Muscle of leg (tissue), 11 donors: ENCODE data around the gene BAD. TPM values are rescaled to one million over a fixed set of nuclear protein-coding genes. Genes with fewer than 3 reads are reported as not detected.

Experiments used
- DNase-seq: peaks from one replicate; pipeline ENCODE4 v3.0.0; 2013
- H3K27ac ChIP-seq: one replicate; pipeline ENCODE4 v1.5.1; 2013; ENCODE audit warnings: mild to moderate bottlenecking, low read length, control low read depth
- H3K27me3 ChIP-seq: one replicate; pipeline ENCODE4 v1.6.1; 2013; ENCODE audit warnings: low read length; ENCODE audit not compliant: control insufficient read depth, insufficient read depth
- H3K36me3 ChIP-seq: one replicate; pipeline ENCODE4 v1.6.1; 2013; ENCODE audit warnings: low read length; ENCODE audit not compliant: control insufficient read depth, insufficient read depth
- H3K4me1 ChIP-seq: one replicate; pipeline ENCODE4 v1.6.1; 2013; ENCODE audit warnings: low read length; ENCODE audit not compliant: control insufficient read depth, insufficient read depth
- H3K4me3 ChIP-seq: one replicate; pipeline ENCODE4 v1.5.1; 2013; ENCODE audit warnings: low read length, control low read depth
- H3K9me3 ChIP-seq: replicated peaks from 2 replicates; pipeline ENCODE4 v1.6.1; 2013; ENCODE audit warnings: low read depth, low read length; ENCODE audit not compliant: control insufficient read depth
- WGBS: methylation state at CpG from one replicate; pipeline ENCODE4 v1.1.5; 2013; ENCODE audit warnings: missing lambda C conversion rate; ENCODE audit not compliant: insufficient coverage; 5-methylcytosine and 5-hydroxymethylcytosine counted together
- polyA plus RNA-seq, 8 donors: library from polyadenylated mRNA; unstranded; fragments of 120-200 nt; gene quantifications; one replicate each; pipeline versions ENCODE4 v1.2.1 to v1.2.3, GENCODE V29; 2013; ENCODE audit warnings: inconsistent platforms in 1 of 8, low replicate concordance in 1 of 8; ENCODE audit not compliant: insufficient read length in 8 of 8, insufficient read depth in 1 of 8
- total RNA-seq: library from RNA; stranded (reverse); fragments of 120-200 nt; gene quantifications from one replicate; pipeline ENCODE4 v1.2.4, GENCODE V29; 2013

The BAD gene
- total and polyA plus RNA-seq, 9 donors, result 28.0 to 52.2 (median 35.3) TPM

- Histone ChIP-seq H3K27ac (no peak overlapping the region), H3K9me3 (no peaks in the 10 kb centered on the region), H3K4me3 (no peak overlapping the region), H3K36me3 (peaks cover 30% of the 10 kb centered on the region), H3K4me1 (peaks cover 52% of the 10 kb centered on the region), H3K27me3 (no peaks in the 10 kb centered on the region)
- DNase-seq, result peak; percentile 21
- 80% methylated on average over 5 of the region's 12 CpGs for WGBS
Observed at GRCh38 chr11:64237484-64237951, 46.9 kb downstream of the BAD start.

- 88% methylated on average over 11 of the region's 12 CpGs for WGBS
- Histone ChIP-seq H3K9me3 (no peaks in the 10 kb centered on the region), H3K27me3 (no peaks in the 10 kb centered on the region), H3K36me3 (peaks cover 29% of the 10 kb centered on the region), H3K27ac (peak overlapping the region; percentile 55), H3K4me1 (peaks cover 58% of the 10 kb centered on the region), H3K4me3 (peak overlapping the region; percentile 53)
- peak; percentile 32 for DNase-seq
Observed at GRCh38 chr11:64235437-64236161, 48.9 kb downstream of the BAD start.

GRCh38 chr11:64234647-64235379, 49.7 kb downstream of the BAD start:
- WGBS, result under 1% methylated on average over 80 of the region's 80 CpGs
- Histone ChIP-seq H3K9me3 (no peaks in the 10 kb centered on the region), H3K4me1 (peaks cover 52% of the 10 kb centered on the region), H3K27ac (peak overlapping the region; percentile 55), H3K27me3 (no peaks in the 10 kb centered on the region), H3K36me3 (peaks cover 27% of the 10 kb centered on the region), H3K4me3 (peak overlapping the region; percentile 53)
- peak; percentile 58 for DNase-seq

DNA sequence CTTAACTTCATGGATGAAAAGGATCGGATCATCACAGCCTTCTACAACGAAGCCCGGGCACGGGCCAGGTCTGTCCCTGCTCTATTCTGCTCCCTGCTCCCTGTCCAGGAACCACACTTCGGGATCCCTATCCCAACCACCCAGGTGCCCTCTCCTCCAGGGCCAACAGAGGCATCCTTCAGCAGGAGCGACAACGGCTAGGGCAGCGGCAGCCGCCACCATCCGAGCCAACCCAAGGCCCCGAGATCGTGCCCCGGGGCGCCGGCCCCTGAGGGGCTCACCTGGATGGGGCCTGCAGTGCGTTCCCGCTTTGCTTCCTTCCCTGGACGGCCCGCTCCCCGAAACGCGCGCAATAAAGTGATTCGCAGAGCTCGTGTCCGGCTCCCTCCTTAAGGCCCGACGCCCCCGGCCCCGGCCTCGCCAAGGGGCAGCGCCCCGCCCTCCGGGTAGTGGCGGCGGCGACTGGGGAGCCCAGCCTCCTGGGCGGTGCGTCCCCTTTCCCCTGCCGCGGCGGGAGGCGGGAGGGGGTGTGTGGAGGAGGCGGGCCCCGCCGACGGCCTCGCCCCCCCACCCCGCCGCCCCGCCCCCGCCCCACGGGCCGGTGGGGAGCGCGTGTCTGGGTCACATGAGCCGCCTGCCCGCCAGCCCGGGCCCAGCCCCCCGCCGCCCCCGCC, 50.4 kb downstream of the BAD start, which contains the start of gene VEGFB:
Gene VEGFB (plus strand): TSS at position 672 of the 674 bp plus-strand sequence. CDS start 250 bp downstream, outside the sequence.
- peak within 1 kb of the TSS; percentile 70 for H3K27ac ChIP-seq
- peaks cover 57% of the 10 kb centered on the region for H3K4me1 ChIP-seq
- H3K36me3 ChIP-seq, result peaks cover 27% of the 10 kb centered on the region
- DNase-seq, result peak; percentile 84
- H3K4me3 ChIP-seq, result peak within 1 kb of the TSS; percentile 56
- H3K27me3 ChIP-seq, result no peaks in the 10 kb centered on the region
- no peaks in the 10 kb centered on the region for H3K9me3 ChIP-seq
- 3% methylated on average over 37 of the region's 62 CpGs for WGBS

- Histone ChIP-seq H3K4me3 (no peak overlapping the region), H3K4me1 (peaks cover 50% of the 10 kb centered on the region), H3K36me3 (peaks cover 17% of the 10 kb centered on the region), H3K27me3 (no peaks in the 10 kb centered on the region), H3K27ac (no peak overlapping the region), H3K9me3 (no peaks in the 10 kb centered on the region)
- peak; percentile 15 for DNase-seq
- 83% methylated on average over 5 of the region's 8 CpGs for WGBS
Observed at GRCh38 chr11:64232967-64233315, 51.5 kb downstream of the BAD start.

GRCh38 chr11:64232182-64232966, 52.1 kb downstream of the BAD start:
- WGBS, result 74% methylated on average over 10 of the region's 15 CpGs
- Histone ChIP-seq H3K9me3 (no peaks in the 10 kb centered on the region), H3K36me3 (peaks cover 12% of the 10 kb centered on the region), H3K27ac (no peak overlapping the region), H3K4me3 (no peak overlapping the region), H3K4me1 (peaks cover 50% of the 10 kb centered on the region), H3K27me3 (no peaks in the 10 kb centered on the region)
- DNase-seq, result peak; percentile 25

DNA sequence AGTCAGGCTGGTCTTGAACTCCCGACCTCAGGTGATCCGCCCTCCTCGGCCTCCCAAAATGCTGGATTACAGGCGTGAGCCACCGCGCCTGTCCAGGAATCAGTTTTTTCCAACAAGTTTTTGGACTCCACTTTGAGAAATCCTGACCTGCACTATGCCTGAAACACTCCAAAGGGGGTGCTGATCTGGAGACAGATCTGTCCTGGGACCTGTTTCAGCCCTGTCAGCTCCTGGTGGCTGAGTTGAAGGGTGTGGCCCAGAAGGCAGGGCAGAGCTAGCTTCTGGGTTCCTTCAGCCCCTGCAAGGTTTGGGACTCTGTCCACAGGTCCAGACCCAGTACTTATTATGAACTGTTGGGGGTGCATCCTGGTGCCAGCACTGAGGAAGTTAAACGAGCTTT, 52.9 kb downstream of the BAD start:
- Histone ChIP-seq H3K4me1 (peaks cover 59% of the 10 kb centered on the region), H3K4me3 (no peak overlapping the region)

DNA sequence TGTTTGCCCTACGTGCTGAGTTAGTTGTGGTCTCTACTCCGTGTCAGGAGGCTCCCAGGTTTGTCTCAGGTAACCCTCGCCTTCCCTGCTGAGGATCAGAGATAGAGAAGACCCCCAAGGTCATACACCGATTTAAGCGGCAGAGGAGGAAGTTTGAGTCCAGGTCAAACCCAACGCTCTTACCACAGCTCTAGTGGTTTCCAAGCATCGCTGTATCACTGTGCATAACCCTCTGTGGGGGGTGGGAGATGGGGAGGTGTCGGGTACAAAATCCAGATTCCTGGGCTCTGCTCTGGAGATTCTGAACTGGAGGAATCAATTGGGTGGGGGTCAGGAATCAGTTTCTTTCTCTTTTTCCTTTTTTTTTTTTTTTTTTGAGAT, 53.5 kb downstream of the BAD start:
- Histone ChIP-seq H3K36me3 (peaks cover 5% of the 10 kb centered on the region), H3K27me3 (no peaks in the 10 kb centered on the region), H3K4me1 (peaks cover 61% of the 10 kb centered on the region), H3K27ac (peak overlapping the region; percentile 95), H3K9me3 (no peaks in the 10 kb centered on the region), H3K4me3 (peak overlapping the region; percentile 70)
- peak; percentile 41 for DNase-seq
- WGBS, result 0% methylated on average over 2 of the region's 8 CpGs

More for the DNA sequence above, 52.9 kb downstream of the BAD start:
- no peaks in the 10 kb centered on the region for H3K9me3 ChIP-seq
- H3K36me3 ChIP-seq, result peaks cover 8% of the 10 kb centered on the region
- H3K27ac ChIP-seq, result no peak overlapping the region
- 90% methylated on average over 7 of the region's 7 CpGs for WGBS
- no peaks in the 10 kb centered on the region for H3K27me3 ChIP-seq
- peak; percentile 32 for DNase-seq

GRCh38 chr11:64230171-64230984, 54.1 kb downstream of the BAD start, which contains the start of gene DNAJC4:
Gene DNAJC4, plus strand, starts transcription at chr11:64230548. Its CDS starts 307 bp downstream, at chr11:64230855.
- WGBS, result under 1% methylated on average over 49 of the region's 62 CpGs
- Histone ChIP-seq H3K4me1 (peaks cover 60% of the 10 kb centered on the region), H3K27ac (peak within 1 kb of the TSS; percentile 95), H3K9me3 (no peaks in the 10 kb centered on the region), H3K27me3 (no peaks in the 10 kb centered on the region), H3K4me3 (peak within 1 kb of the TSS; percentile 70), H3K36me3 (peaks cover 3% of the 10 kb centered on the region)
- DNase-seq, result peak; percentile 97
